Ovary (tissue), 9 donors: ENCODE data around the gene KRTAP10-6. TPM values are rescaled to one million over a fixed set of nuclear protein-coding genes. Genes with fewer than 3 reads are reported as not detected.
"Not testable (repeated sequence)": the region's sequence is repeated elsewhere in the genome, so short reads cannot be mapped to it uniquely, and the experiment has no call there.

Experiments used
- DNase-seq, 5 donors: peaks; one replicate each; pipeline ENCODE4 v3.0.0-alpha.2; 2019 to 2020
- H3K27ac ChIP-seq, 2 donors: fragments of 200-600 bp; one replicate each; pipeline versions ENCODE4 v1.5.1 to v1.8.0; 2019 to 2022
- H3K27me3 ChIP-seq: fragments of 200-600 bp; one replicate; pipeline ENCODE4 v1.8.0; 2022
- H3K36me3 ChIP-seq: fragments of 200-600 bp; sonication (generic); one replicate; pipeline ENCODE4 v1.5.1; 2019
- H3K4me1 ChIP-seq: one replicate; pipeline ENCODE4 v1.8.1; 2013; ENCODE audit warnings: mild to moderate bottlenecking, moderate library complexity; ENCODE audit not compliant: insufficient read depth
- H3K4me3 ChIP-seq: fragments of 200-600 bp; sonication (generic); one replicate; pipeline ENCODE4 v1.5.1; 2017
- H3K9me3 ChIP-seq, 2 donors: fragments of 200-600 bp in 1 of 2; sonication (generic) in 1 of 2; one replicate each; pipeline versions ENCODE4 v1.5.1 to v1.8.1; 2013 to 2019; ENCODE audit warnings: mild to moderate bottlenecking in 1 of 2, moderate library complexity in 1 of 2
- CTCF ChIP-seq, 3 donors: fragments of 450-650 bp in 2 of 3; fragments of 200-600 bp in 1 of 3; IDR thresholded peaks; one replicate each; pipeline versions ENCODE4 v1.5.1 to v1.8.0; 2016 to 2022; ENCODE audit warnings: antibody characterized with exemption in 3 of 3, mild to moderate bottlenecking in 1 of 3
- EP300 ChIP-seq: sonication (generic); formaldehyde crosslinking; IDR thresholded peaks from one replicate; pipeline ENCODE4 v1.6.1; 2017; ENCODE audit warnings: antibody characterized with exemption
- POLR2A ChIP-seq: fragments of 450-650 bp; IDR thresholded peaks from one replicate; pipeline ENCODE4 v1.6.1; 2017; ENCODE audit warnings: antibody characterized with exemption, mild to moderate bottlenecking, moderate library complexity
- WGBS, 3 donors: extraction: QIAGEN DNeasy Blood & Tissue Kit in 1 of 3; methylation state at CpG; one replicate each; pipeline versions ENCODE4 v1.1.5 to v1.1.7; 2013 to 2017; 5-methylcytosine and 5-hydroxymethylcytosine counted together
- intact Hi-C, 4 donors: fragments of 100-400 bp; cut with DNase I; formaldehyde crosslinking; loops; one replicate each; pipeline versions ENCODE4 v1.11.0 to v1.15.1; 2022 to 2023
- polyA plus RNA-seq, 2 donors: library from polyadenylated mRNA; stranded (reverse); fragments of 200-250 nt in 1 of 2; fragments of 350-450 nt in 1 of 2; fragmentation: Illumina TruSeq in 1 of 2; extraction: RNeasy Lipid Tissue Mini Kit (QIAGEN cat#74804) in 1 of 2; gene quantifications; one replicate each; pipeline ENCODE4 v1.2.3, GENCODE V29; 2013 to 2014
- total RNA-seq, 7 donors: library from RNA; depleted of rRNA in 2 of 7; stranded (reverse); fragments of >200 nt in 2 of 7; fragmentation: NEBNext Ultra II Directional in 3 of 7; extraction: Animal tissue kit (Norgen Biotek cat#: 25700) in 3 of 7; gene quantifications; one replicate each; pipeline versions ENCODE4 v1.1.0 to v1.2.4, GENCODE V29; 2016 to 2023
- donor health status: DM: no; HTN: no; CAD: no; lungs with moderate emphysema.
- donor health status: DM: no; HTN: no; CAD: no.
- donor health status: Bipolar disorder and iron deficiency.
- donor health status: DM: yes; HTN: yes; CAD: no.
- donor health status: DM: no; HTN: no; CAD: no.
- donor health status: DM: yes; HTN: yes; CAD: no.

Gene KRTAP10-6
- total and polyA plus RNA-seq, 9 donors: not detected

DNA sequence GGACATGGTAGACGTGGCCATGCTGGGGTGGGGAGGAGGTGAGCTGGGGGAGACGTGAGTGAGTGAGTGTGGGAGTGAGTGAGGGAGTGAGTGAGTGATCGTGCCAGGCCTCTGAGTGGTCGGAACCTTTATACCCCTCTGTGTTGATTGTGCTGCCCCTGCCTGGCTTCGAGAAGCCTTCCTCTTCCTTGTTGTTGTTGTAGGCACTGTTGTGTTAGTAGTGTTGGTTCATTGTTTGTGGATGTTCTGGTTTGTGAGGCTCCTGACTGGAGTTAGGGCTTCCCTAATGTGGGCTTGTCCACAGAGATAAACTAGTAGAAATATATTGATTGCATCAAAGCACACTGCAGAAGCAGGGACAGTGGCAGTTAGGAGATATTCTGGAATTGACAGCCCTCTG, 33.6 kb downstream of the KRTAP10-6 start, which contains the start of gene KRTAP10-3:
TSS of gene KRTAP10-3 (minus strand) at position 101 of the 400 bp plus-strand sequence. CDS start at position 21, 80 bp downstream.
- intact Hi-C loops: no loop called here
- no peaks in the 10 kb centered on the region for H3K9me3 ChIP-seq
- no peak within 1 kb of the TSS for H3K4me3 ChIP-seq
- no peak within 1 kb of the TSS for H3K27ac ChIP-seq
- H3K4me1 ChIP-seq: no peaks in the 10 kb centered on the region
- no peak for DNase-seq
- 8 to 20% (median 20%) methylated on average over 5 of the region's 5 CpGs for WGBS, 3 donors
- no peaks in the 10 kb centered on the region for H3K36me3 ChIP-seq
- TF ChIP-seq EP300 (no peak), CTCF (IDR thresholded peaks at IDR 0.05) (no peak), POLR2A (no peak)
- no peaks in the 10 kb centered on the region for H3K27me3 ChIP-seq

DNA sequence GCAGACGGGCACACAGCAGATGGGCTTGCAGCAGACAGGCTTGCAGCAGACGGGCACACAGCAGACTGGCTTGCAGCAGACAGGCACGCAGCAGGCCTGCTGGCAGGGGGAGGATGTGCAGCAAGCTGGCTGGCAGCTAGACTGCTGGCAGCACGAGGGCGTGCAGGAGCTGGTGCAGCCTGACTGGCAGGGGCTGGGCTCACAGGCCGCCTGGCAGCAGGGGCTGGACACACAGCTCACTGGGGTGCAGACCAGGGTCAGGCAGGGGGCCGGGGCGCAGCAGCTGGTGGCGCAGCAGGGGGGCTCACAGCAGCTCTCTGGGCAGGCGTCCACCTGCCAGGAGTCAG, 34.0 kb downstream of the KRTAP10-6 start:
- H3K9me3 ChIP-seq, intact Hi-C loops, H3K36me3 ChIP-seq, DNase-seq, H3K27ac ChIP-seq, H3K4me3 ChIP-seq, H3K27me3 ChIP-seq, H3K4me1 ChIP-seq: not testable (repeated sequence)
- WGBS, 3 donors: 39 to 60% (median 53%) methylated on average over 8 to 10 of the region's 10 CpGs

GRCh38 chr21:44557491-44558328, 34.6 kb downstream of the KRTAP10-6 start:
- H3K9me3 ChIP-seq: no peaks in the 10 kb centered on the region
- no peak overlapping the region for H3K27ac ChIP-seq
- WGBS, 3 donors: 13 to 28% (median 21%) methylated on average over 30 of the region's 30 CpGs
- no peak overlapping the region for H3K4me3 ChIP-seq
- no peak for TF ChIP-seq POLR2A
- no peak for TF ChIP-seq EP300
- no peak for TF ChIP-seq CTCF (IDR thresholded peaks at IDR 0.05)
- intact Hi-C loops: no loop called here
- no peak for DNase-seq
- H3K36me3 ChIP-seq: no peaks in the 10 kb centered on the region
- no peaks in the 10 kb centered on the region for H3K27me3 ChIP-seq
- H3K4me1 ChIP-seq: no peaks in the 10 kb centered on the region

- DNase-seq: no peak
- TF ChIP-seq POLR2A (no peak), EP300 (no peak), CTCF (IDR thresholded peaks at IDR 0.05) (no peak)
- Histone ChIP-seq H3K36me3 (no peaks in the 10 kb centered on the region), H3K4me3 (no peak overlapping the region), H3K27me3 (no peaks in the 10 kb centered on the region), H3K9me3 (no peaks in the 10 kb centered on the region), H3K4me1 (no peaks in the 10 kb centered on the region), H3K27ac (no peak overlapping the region)
- intact Hi-C loops: no loop called here
- 76 to 80% (median 79%) methylated on average over 9 of the region's 9 CpGs for WGBS, 3 donors
Measured at GRCh38 chr21:44556879-44557278, 35.4 kb downstream of the KRTAP10-6 start.

GRCh38 chr21:44555200-44555875, 37.0 kb downstream of the KRTAP10-6 start:
- WGBS, 3 donors: 74 to 77% (median 75%) methylated on average over 13 of the region's 13 CpGs
- intact Hi-C loops: no loop called here

More at GRCh38 chr21:44555200-44555875, 37.0 kb downstream of the KRTAP10-6 start:
- peaks cover 0 to 3% of the 10 kb centered on the region in 2 donors for H3K9me3 ChIP-seq
- no peak overlapping the region for H3K27ac ChIP-seq
- H3K4me3 ChIP-seq: no peak overlapping the region
- H3K4me1 ChIP-seq: no peaks in the 10 kb centered on the region
- TF ChIP-seq CTCF (IDR thresholded peaks at IDR 0.05) (no peak), EP300 (no peak), POLR2A (no peak)
- H3K27me3 ChIP-seq: no peaks in the 10 kb centered on the region
- no peak for DNase-seq
- no peaks in the 10 kb centered on the region for H3K36me3 ChIP-seq
